HG03378 (cell line): ENCODE data around the gene PRKAA2.

Experiments used
- ATAC-seq: cut with Tn5 transposase; IDR thresholded peaks from one replicate; pipeline ENCODE4 v1.9.1; 2021; ENCODE audit warnings: mild to moderate bottlenecking, moderate library complexity; ENCODE audit not compliant: unreplicated experiment

PRKAA2 gene

GRCh38 chr1:56712150-56712549 is 67.0 kb downstream of the PRKAA2 start:
- ATAC-seq, result no peak

GRCh38 chr1:56713112-56713511 is 68.0 kb downstream of the PRKAA2 start:
- no peak for ATAC-seq

- no peak for ATAC-seq
Observed at GRCh38 chr1:56715156-56715555, 70.0 kb downstream of the PRKAA2 start.

GRCh38 chr1:56719171-56719570 is 74.1 kb downstream of the PRKAA2 start:
- no peak for ATAC-seq

- no peak for ATAC-seq
Observed at GRCh38 chr1:56726706-56727105, 81.6 kb downstream of the PRKAA2 start.

- no peak for ATAC-seq
Observed at GRCh38 chr1:56728964-56729363, 83.8 kb downstream of the PRKAA2 start.

- no peak for ATAC-seq
Observed at GRCh38 chr1:56745231-56745630, 100.1 kb downstream of the PRKAA2 start.

- ATAC-seq, result no peak
Observed at GRCh38 chr1:56754708-56755479, 109.8 kb downstream of the PRKAA2 start.

GRCh38 chr1:56755911-56756310 is 110.8 kb downstream of the PRKAA2 start:
- no peak for ATAC-seq

- no peak for ATAC-seq
Observed at GRCh38 chr1:56758135-56758534, 113.0 kb downstream of the PRKAA2 start.

GRCh38 chr1:56758794-56759193 is 113.7 kb downstream of the PRKAA2 start:
- ATAC-seq, result no peak
